Upper lobe of left lung (tissue), 4 donors: ENCODE data around the gene PNN.

ENCODE experiments used
- CTCF ChIP-seq, 6 experiments: fragments of 450-650 bp in 4 of 6; fragments of 200-600 bp in 2 of 6; sonication (generic) in 2 of 6; IDR thresholded peaks; one replicate each; pipeline ENCODE4 v1.5.1; 2016 to 2019; ENCODE audit warnings: antibody characterized with exemption in 6 of 6
- POLR2A ChIP-seq, 4 donors: fragments of 450-650 bp; IDR thresholded peaks; one replicate each; pipeline ENCODE4 v1.5.1; 2016 to 2017; ENCODE audit warnings: antibody characterized with exemption in 4 of 4, mild to moderate bottlenecking in 2 of 4
- POLR2AphosphoS5 ChIP-seq, 2 donors: sonication (generic); formaldehyde crosslinking; IDR thresholded peaks; one replicate each; pipeline ENCODE4 v1.5.1; 2017; ENCODE audit warnings: antibody characterized with exemption in 2 of 2

GRCh38 chr14:39174560-39175444, at the start of gene PNN:
- TF ChIP-seq POLR2AphosphoS5 (IDR thresholded peaks at IDR 0.05) (peak; percentile 93 to 96), CTCF (IDR thresholded peaks at IDR 0.05) (peak in 3 of 6 experiments; percentile 7 to 23 (median 19)), POLR2A (IDR thresholded peaks at IDR 0.05) (peak in 3 of 4 donors; percentile 84 to 95 (median 95))
